Measurements from ENCODE around the gene OR10A2.

- no peak for TF ChIP-seq POLR2AphosphoS5 (IDR thresholded peaks at IDR 0.05)
- no peak for TF ChIP-seq EP300 (conservative IDR thresholded peaks at IDR 0.05; ENCODE audit: poor library complexity, severe bottlenecking)
These were observed 34.8 kb upstream of the OR10A2 start for GRCh38 chr11:6828103-6828502.
